OCI-LY7 (cell line): ENCODE measurements around the gene FMNL2.

Experiments
- CTCF ChIP-seq: fragments of 200-600 bp; sonication (generic); conservative IDR thresholded peaks from 2 replicates; pipeline ENCODE4 v1.5.1; 2014; ENCODE audit warnings: mild to moderate bottlenecking, antibody characterized with exemption, low read length, moderate library complexity, mixed read lengths
- EZH2phosphoT487 ChIP-seq: fragments of 200-600 bp; sonication (generic); IDR thresholded peaks from 2 replicates; pipeline ENCODE4 v1.6.1; 2018; ENCODE audit warnings: low read depth, borderline replicate concordance, mild to moderate bottlenecking, mixed run types, antibody characterized with exemption, low read length, moderate library complexity, mixed read lengths

DNA sequence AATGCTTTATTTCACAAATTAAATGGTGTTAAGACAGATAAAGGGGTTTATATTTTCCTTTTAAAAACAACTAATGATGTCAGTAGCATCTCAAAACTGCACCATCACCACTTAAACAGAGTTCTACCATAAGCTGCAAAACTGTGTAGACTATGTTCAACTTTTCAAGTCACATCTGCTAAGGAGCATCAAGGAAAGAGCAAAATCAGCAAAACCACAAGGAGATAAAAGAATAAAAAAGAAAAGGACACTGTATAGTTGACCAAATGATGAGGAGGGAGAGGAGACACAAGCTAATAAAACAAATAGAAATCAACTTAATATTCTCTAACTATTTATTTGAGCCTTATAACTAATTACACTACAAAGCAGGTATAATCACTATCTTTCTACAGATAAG is 348.4 kb downstream of the FMNL2 start:
- TF ChIP-seq CTCF, result no peak
- TF ChIP-seq EZH2phosphoT487, result no peak
